C4-2B (cell line): Measurements from ENCODE around the gene STRAP.

Experiments
- ZFX ChIP-seq: fragments of 450-650 bp; IDR thresholded peaks from 2 replicates; pipeline ENCODE4 v1.6.1; 2017
- TF ChIP-seq, protein P1 (sequence below): fragments of 450-650 bp; conservative IDR thresholded peaks from 2 replicates; pipeline ENCODE4 v1.5.1; 2017; ENCODE audit warnings: mild to moderate bottlenecking

DNA sequence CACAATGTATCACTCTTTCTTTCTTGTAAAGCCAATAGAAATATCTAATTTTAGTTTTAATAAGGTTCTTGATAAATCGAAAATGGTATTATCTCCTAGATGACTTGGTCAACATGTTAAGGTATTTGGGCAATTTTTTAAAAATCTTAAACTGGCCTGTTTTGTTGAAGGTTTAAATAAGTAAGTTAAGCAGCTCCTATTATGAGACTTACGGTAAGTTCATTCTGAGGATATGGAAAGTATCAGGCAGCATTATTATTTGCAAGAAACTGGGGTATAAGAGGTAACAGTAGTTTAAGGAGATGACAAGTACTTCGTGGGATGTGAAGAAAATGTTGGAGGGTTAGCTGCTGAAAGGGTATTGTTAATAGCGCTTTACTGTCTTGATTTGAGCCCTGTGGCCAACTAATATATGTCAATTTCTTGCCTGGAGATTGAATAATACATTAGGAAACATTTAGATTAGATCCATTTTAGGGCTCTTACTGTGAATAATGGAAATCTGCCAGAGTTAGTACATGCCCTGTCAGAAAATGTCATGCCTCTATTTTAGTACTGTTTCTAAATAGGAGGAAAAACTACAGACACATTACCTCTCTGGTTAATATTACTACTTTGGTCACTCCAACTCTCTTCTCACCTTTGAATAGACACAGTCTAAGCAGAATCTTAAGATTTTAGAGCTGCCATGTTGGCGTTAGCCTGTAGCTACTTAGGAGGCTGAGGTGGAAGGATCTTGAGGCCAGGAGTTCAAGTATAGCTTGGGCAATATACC lies 5.0 kb downstream of the STRAP start:
- TF ChIP-seq, protein P1, sequence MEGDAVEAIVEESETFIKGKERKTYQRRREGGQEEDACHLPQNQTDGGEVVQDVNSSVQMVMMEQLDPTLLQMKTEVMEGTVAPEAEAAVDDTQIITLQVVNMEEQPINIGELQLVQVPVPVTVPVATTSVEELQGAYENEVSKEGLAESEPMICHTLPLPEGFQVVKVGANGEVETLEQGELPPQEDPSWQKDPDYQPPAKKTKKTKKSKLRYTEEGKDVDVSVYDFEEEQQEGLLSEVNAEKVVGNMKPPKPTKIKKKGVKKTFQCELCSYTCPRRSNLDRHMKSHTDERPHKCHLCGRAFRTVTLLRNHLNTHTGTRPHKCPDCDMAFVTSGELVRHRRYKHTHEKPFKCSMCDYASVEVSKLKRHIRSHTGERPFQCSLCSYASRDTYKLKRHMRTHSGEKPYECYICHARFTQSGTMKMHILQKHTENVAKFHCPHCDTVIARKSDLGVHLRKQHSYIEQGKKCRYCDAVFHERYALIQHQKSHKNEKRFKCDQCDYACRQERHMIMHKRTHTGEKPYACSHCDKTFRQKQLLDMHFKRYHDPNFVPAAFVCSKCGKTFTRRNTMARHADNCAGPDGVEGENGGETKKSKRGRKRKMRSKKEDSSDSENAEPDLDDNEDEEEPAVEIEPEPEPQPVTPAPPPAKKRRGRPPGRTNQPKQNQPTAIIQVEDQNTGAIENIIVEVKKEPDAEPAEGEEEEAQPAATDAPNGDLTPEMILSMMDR = no peak
- no peak for TF ChIP-seq ZFX
